GM23338 (cell line): ENCODE results near the gene PDE4D. TPM values are rescaled to one million over a fixed set of nuclear protein-coding genes. Genes with fewer than 3 reads are reported as not detected.

Experiments
- EZH2phosphoT487 ChIP-seq: fragments of 200-600 bp; sonication (generic); IDR thresholded peaks from one replicate; pipeline ENCODE4 v1.8.1; 2018; ENCODE audit warnings: antibody characterized with exemption; ENCODE audit not compliant: unreplicated experiment
- POLR2AphosphoS5 ChIP-seq: IDR thresholded peaks from 2 replicates; pipeline ENCODE4 v1.6.1; 2016; ENCODE audit warnings: antibody characterized with exemption, low read depth
- REST ChIP-seq: IDR thresholded peaks from one replicate; pipeline ENCODE4 v1.6.1; 2018; ENCODE audit warnings: antibody characterized with exemption; ENCODE audit not compliant: unreplicated experiment
- ZNF462 ChIP-seq: fragments of 250-450 bp; sonication (Bioruptor Pico); IDR thresholded peaks from 2 replicates; pipeline ENCODE4 v1.5.0; 2020; ENCODE audit warnings: mild to moderate bottlenecking, moderate library complexity
- polyA plus RNA-seq: library from polyadenylated mRNA; unstranded; fragments of >200 nt; fragmentation: Nextera tagmentation; extraction: Ambion mirVana; gene quantifications from 2 replicates; pipeline ENCODE4 v1.2.1, GENCODE V29; 2016
- total RNA-seq: library from RNA; depleted of rRNA; stranded (reverse); fragments of >200 nt; shearing (Covaris generic); gene quantifications from 2 replicates; pipeline ENCODE4 v1.2.3, GENCODE V29; 2014

The PDE4D gene
- total and polyA plus RNA-seq, 2 experiments from 2014 or later, result 2.1 to 4.7 TPM

- TF ChIP-seq ZNF462 (CRISPR knock-in tag), result no peak
- TF ChIP-seq EZH2phosphoT487, result no peak
- TF ChIP-seq POLR2AphosphoS5, result no peak
- no peak for TF ChIP-seq REST
Observed at GRCh38 chr5:59831326-59832010, 62.1 kb downstream of the PDE4D start (continued).
